Upper lobe of left lung (tissue), 4 donors: ENCODE data around the gene UBE3B.
A peak's percentile ranks its signal among the peaks of the same experiment; 100 is the strongest.

Source experiments
- CTCF ChIP-seq, 6 experiments: fragments of 450-650 bp in 4 of 6; fragments of 200-600 bp in 2 of 6; sonication (generic) in 2 of 6; IDR thresholded peaks; one replicate each; pipeline ENCODE4 v1.5.1; 2016 to 2019; ENCODE audit warnings: antibody characterized with exemption in 6 of 6
- POLR2A ChIP-seq, 4 donors: fragments of 450-650 bp; IDR thresholded peaks; one replicate each; pipeline ENCODE4 v1.5.1; 2016 to 2017; ENCODE audit warnings: antibody characterized with exemption in 4 of 4, mild to moderate bottlenecking in 2 of 4
- POLR2AphosphoS5 ChIP-seq, 2 donors: sonication (generic); formaldehyde crosslinking; IDR thresholded peaks; one replicate each; pipeline ENCODE4 v1.5.1; 2017; ENCODE audit warnings: antibody characterized with exemption in 2 of 2

DNA sequence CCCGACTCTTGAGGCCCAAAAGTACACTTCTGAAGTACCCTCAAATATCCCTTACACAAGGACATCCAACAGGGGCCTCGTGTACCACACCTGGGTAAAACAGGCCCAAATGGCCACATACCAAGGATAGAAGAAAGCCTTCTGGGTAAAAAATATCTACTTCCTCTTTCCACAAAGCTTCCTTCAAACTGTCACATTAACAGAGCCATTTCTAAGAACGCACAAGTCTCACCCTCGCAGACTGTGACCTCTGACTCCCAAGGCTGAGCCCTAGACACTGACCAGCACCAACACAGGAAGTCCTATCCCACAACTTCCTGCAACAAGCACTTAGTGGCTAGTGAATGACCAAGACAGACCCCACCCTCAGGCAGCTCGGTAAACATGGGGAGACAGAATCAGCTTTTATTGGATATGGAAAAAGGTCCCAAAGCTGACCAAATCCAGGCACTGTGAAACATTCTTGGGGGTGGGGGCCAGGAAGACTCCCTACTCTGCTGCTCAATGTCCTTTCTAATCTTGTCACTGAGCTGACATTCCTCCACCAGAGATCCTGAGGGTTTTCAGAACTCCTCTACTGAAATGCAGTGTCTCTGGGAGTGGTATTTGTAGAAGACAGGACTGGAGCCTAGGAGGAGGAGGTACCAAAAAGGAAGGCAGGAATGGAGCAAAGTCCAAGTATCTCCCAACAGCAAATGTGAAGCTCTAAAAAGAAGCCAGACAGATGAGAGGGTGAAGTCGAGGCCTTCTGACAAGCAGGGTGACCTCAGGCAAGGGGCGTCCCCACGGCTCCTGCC lies 16.2 kb upstream of the UBE3B start:
- TF ChIP-seq CTCF (IDR thresholded peaks at IDR 0.05) (no peak), POLR2A (IDR thresholded peaks at IDR 0.05) (peak in 1 of 4 donors; percentile 30), POLR2AphosphoS5 (IDR thresholded peaks at IDR 0.05) (peak; percentile 65 to 75)
